GDM1 (cell line): Measurements from ENCODE around the gene GP1BB.

Source experiments
- DNase-seq: peaks from one replicate; lab custom pipeline; 2025; lab: John Stamatoyannopoulos, UW

GP1BB gene

GRCh38 chr22:19742160-19743066, 19.1 kb downstream of the GP1BB start:
- DNase-seq = no peak

DNA sequence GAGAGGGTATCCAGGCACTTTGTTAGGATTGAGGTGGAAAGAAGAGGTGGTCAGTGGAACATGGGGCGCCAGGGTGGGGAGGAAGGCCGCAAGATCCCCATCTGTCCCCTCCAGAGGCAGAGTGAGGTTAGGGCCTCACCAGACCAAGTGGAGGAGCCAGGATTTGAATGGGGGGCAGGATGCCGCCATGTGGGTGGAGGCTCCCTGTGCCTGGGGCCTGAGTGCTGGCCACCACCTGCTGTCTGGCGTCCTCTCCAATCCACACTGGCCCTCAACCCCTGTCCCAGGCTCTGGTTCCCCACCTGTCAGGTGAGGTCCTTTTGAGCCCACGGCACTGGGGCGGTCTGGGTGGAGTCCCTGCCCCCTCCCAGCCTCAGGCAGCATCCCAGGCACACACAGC, 19.7 kb downstream of the GP1BB start:
- no peak for DNase-seq

DNA sequence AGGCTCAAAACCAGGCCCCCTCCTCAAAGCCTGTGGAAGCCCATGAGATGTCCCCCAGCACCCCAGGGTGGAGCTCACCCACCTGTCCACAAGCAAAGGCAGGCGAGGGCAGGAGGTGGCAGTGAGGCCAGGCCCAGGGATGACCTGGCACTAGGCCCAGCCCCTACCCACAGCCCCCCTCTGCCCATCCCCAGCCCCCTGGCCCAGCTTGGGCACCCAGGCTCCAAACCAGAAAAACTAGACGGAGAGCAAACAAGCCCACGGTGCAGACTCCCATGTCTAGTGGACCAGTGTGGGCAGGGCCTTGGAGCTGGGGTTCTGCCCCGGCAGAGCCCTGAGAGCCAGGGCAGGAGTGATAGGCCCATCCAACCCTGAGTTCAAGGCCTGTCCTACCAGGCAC, 20.3 kb downstream of the GP1BB start:
- DNase-seq = no peak

DNA sequence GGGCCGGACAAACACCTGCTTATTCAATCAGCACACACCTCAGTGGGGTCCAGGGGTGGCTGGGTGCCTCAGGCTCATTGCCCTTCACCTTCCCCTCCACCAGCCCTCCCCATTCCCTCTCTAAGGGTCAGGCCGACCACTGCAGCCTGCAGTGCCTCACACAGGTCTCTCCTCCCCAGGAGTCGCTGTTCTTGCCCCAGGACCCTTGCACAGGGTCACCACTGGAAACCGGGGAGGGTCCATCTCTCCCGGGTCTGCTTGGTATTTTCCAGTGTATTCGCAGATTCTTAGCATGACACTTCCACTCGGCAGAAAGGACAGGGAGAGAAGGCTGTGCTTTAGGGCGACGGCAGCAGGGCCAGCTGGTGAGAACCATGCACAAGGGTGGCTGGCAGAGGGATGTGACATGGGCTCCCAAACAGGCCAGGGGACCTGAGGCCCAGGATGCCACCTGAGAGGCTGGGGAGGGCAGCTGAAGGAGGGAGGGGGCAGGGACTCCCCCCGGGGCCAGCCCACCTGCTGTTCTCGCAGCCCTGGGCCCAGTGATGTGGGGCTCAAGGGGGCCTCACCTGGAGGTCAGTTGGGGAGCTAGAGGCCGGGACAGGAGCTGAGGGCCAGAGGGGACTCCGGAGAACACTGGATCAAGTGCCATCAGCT, 21.1 kb downstream of the GP1BB start:
- no peak for DNase-seq

DNA sequence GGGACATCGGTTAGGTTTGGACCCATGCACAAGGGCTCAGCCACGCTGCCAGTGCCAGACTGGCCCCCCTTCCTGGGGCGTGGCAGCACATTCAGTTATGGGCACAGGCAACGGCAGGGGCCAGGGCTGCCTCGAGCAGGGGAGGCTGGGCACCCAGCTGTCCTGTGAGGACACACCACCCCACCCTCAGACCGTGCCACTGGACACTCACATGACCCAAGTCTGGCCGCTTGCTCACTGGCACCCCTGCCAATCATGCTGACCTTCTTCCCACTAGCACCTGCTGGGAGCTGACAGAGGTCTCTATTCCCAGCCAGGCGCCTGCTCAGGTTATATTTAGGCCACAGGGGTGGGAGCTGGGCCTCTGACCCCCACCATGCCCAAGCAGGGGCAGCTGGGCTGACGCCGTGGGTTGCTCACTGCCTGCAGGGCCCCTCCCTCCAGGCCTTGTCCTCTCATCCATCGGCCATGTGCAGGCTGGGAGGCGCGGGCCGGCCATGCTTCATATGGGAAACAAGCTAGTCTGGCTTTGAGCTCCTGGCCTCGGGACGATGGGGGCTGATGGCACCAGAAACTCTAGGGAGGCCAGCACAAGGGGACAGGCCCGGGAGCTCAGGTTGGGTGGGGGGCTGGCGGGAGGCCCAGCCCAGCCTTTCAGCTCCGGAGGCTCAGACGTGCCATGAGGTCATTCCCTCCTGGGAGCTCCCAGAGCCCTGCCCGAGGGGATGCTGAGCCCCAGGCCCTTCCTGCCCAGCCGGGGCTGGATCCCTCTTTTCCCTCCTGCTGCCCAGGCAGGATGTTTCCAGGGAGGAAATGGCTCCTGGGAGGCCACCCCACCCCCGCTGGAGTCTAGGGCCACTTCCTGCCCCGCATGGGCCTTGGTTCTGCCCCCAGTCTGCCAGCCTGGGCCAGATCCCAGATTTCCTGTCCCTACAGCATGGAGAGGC, 22.1 kb downstream of the GP1BB start:
- no peak for DNase-seq

DNA sequence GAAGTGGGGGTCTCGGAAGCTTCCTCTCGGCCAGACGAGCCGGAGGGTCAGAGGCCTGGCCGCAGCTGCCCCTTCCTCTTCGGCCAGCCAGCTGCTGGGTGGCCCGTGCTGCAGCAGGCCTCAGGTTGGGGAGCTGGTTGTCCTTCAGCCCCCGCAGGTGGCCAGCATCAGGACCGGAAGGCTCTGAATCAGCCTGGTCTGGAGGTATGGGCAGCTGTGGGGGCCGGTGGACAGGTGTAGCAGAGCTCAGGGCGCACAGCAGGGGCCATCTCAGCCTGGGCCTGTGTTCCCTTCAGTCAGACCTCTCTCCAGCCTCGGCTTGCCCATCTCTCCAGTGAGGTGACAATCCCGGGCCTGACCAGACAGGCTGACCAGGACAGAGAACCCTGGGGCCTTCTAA, 23.4 kb downstream of the GP1BB start:
- DNase-seq = no peak

DNA sequence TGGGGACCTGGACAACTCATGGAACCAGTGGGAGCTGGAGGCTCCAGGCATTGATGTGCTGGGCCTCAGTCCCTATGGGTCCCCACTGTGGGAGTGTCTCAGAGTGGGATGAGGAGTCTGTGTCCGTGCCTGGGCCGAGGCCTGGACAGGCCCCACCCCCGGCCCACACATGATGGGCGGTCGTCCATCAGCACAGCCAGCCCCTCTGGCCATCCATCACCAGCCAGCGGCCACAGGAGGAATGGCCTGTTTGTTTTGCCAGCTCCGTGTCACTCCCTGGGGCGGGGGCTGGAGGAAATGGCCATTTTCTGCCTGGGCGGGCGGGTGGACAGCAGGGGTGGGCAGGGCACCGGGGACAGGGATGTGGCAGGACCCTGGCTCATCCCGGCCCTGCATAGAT, 24.2 kb downstream of the GP1BB start:
- no peak for DNase-seq

GRCh38 chr22:19748139-19748538, 24.8 kb downstream of the GP1BB start:
- DNase-seq = no peak

DNA sequence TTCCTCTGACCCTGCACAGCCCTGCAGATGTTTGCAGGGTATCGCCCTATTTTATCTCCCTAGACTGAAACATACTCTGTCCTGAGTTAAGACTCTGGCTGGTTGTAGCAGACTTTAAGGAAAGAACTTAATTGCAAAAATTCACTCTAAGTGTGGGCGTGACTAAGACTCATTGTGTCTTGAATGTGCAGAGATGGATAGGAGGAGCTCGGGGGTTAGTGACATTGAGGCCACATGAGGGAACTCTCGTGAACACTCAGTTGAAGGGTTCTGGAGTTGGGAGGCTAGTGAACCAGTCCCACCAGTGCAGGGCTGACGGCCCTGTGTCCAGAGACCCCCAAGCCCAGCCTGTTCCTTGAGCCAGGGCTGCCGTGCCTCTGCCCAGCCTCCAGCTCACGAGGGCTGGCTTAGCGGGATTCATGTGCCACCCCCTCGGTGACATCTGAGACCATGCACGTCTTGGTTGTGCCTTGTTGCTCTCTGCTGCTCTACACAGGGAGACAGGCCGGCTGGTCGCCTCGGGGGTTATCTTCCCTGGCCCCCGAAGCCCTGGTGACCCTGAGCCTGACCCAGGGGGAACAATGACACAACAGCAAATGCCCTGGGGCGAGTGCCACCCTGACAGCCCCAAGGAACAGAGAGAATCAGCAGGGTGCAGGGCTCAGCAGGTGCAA, 25.8 kb downstream of the GP1BB start:
- DNase-seq = no peak

DNA sequence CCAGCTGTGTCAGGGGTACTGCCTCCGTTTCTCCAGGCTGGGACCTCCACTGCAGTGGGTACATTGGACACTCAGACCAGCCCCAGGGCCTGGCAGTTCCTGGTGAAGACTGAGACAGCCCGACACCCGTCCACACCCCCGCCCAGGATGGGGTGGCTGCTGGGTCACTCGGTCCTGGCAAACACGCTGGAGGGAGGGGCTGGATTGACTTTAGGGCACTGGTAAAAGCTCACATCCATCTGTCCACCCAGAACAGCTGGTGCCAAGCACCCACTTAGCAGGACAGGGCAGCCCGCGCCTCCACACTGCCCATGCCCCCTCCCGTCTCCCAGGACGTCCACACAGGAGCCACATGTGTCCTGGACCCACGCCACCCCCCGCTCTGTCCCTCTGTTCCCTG, 26.5 kb downstream of the GP1BB start:
- no peak for DNase-seq

GRCh38 chr22:19750507-19751490, 27.5 kb downstream of the GP1BB start:
- DNase-seq = no peak

GRCh38 chr22:19751497-19752245, 28.3 kb downstream of the GP1BB start:
- DNase-seq = no peak

DNA sequence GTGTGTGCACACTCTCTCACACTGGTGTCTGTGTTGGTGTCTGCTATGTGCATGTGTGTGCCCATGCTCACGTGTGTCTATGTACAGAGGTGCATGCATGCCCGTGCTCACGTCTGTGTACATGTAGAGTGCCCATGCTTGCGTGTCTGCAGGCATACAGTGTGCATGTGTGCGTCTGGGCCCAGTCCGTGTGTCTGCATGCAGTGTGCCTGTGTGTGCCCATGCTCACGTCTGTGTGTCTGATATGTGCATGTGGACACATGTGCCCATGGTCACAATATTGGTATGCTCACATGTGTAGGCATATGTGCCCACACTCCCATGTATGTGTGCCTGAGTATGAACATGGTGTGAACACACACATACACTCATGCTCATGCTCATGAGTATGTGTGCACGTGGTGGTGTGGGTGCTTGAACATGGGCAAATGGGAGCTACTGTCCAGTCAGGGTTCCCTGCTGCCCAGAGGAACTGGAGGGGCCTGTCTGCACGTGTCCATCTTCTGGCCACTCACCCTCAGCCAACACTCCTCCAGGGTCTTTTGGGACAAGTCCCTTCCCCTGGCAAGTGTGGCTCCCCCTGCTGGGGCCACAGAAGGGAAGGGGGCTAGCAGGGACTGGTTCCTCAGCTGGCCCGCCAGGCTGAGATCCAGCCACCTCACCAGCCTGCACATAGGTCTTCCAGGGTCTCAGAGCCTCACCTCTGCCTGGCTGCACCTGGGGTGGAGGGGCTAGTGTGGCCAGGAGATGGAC, 29.9 kb downstream of the GP1BB start:
- DNase-seq = no peak

GRCh38 chr22:19753996-19754700, 30.8 kb downstream of the GP1BB start:
- DNase-seq = no peak

DNA sequence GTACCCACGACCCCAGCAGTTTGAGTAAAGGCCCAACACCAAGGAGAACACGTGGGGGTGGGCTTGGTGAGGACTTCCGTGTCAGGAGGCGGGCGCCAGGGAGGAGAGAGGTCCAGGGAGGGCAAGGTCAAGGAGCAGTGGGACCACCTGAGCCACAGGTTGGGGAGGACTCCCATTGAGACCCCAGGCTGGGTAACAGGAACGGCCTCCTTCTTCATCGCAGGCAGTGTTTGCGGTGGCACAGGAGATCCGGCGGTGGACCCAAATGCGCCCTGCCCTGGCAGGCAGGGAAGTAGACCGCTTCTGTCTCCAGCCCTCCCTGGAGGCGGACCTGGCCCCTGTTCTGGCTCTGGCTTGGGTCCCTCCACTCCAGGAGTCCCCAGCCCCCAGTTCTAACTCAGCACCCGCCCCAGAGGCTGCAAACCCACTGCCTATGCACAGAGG, 31.4 kb downstream of the GP1BB start:
- DNase-seq = no peak

GRCh38 chr22:19755145-19755710, 31.9 kb downstream of the GP1BB start:
- DNase-seq = no peak

DNA sequence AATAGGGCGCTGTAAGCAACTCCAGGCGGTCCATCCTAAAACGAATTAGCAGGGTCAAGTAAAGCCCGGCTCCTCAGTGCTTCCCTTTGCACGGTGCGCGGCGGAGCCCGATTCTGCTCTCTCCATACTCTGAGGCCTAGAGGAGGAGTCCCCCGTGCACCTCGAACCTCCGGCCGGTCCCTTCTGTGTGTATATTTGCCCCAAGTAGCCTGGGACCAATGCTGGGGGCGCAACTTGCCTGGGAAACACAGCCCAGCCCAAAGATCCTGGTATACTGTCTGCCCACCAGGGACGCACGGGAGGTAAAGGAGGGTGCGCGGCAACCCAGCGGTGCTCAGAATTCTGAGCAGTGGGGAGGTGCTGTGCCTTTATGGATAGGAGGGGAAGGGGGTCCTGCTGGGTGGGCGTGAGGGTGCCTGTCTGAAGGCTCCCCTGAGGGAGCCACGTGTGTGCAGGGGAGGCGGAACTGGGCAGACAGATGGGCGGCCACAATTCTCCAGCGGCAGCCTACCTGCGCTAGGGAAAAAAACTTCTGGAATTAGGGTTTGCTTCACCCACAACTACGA, 32.5 kb downstream of the GP1BB start:
- DNase-seq = no peak
